Nephron progenitor cell (in vitro differentiated cells): ENCODE data around the gene STUB1.

Source experiments
- DNase-seq: peaks from one replicate; pipeline ENCODE4 v3.0.0; 2021
- H3K27ac Mint-ChIP-seq: 2 replicates; pipeline ENCODE4 v1.8.0; 2021; ENCODE audit warnings: mild to moderate bottlenecking, moderate library complexity, mixed read lengths
- H3K27me3 Mint-ChIP-seq: 2 replicates; pipeline ENCODE4 v1.8.0; 2021; ENCODE audit warnings: mild to moderate bottlenecking, low read depth, mixed read lengths; ENCODE audit not compliant: poor library complexity
- H3K36me3 Mint-ChIP-seq: 2 replicates; pipeline ENCODE4 v1.8.0; 2021; ENCODE audit warnings: low read depth, mixed read lengths
- H3K4me1 Mint-ChIP-seq: 2 replicates; pipeline ENCODE4 v1.8.0; 2021; ENCODE audit warnings: mixed read lengths
- H3K4me3 Mint-ChIP-seq: 2 replicates; pipeline ENCODE4 v1.8.0; 2021; ENCODE audit warnings: mild to moderate bottlenecking, moderate library complexity, mixed read lengths
- H3K9me3 Mint-ChIP-seq: 2 replicates; pipeline ENCODE4 v1.8.0; 2021; ENCODE audit warnings: mild to moderate bottlenecking, moderate library complexity, mixed read lengths
- CTCF ChIP-seq: fragments of 200-600 bp; sonication (generic); IDR thresholded peaks from 2 replicates; pipeline ENCODE4 v1.5.0; 2021; ENCODE audit warnings: antibody characterized with exemption

The STUB1 gene

GRCh38 chr16:678209-678857 lies 1.9 kb upstream of the STUB1 start:
- H3K36me3 Mint-ChIP-seq: peaks cover 10% of the 10 kb centered on the region
- H3K4me1 Mint-ChIP-seq: peaks cover 41% of the 10 kb centered on the region
- no peak overlapping the region for H3K4me3 Mint-ChIP-seq
- no peak for TF ChIP-seq CTCF
- no peaks in the 10 kb centered on the region for H3K9me3 Mint-ChIP-seq
- H3K27ac Mint-ChIP-seq: no peak overlapping the region
- DNase-seq: no peak
- peaks cover 18% of the 10 kb centered on the region for H3K27me3 Mint-ChIP-seq

DNA sequence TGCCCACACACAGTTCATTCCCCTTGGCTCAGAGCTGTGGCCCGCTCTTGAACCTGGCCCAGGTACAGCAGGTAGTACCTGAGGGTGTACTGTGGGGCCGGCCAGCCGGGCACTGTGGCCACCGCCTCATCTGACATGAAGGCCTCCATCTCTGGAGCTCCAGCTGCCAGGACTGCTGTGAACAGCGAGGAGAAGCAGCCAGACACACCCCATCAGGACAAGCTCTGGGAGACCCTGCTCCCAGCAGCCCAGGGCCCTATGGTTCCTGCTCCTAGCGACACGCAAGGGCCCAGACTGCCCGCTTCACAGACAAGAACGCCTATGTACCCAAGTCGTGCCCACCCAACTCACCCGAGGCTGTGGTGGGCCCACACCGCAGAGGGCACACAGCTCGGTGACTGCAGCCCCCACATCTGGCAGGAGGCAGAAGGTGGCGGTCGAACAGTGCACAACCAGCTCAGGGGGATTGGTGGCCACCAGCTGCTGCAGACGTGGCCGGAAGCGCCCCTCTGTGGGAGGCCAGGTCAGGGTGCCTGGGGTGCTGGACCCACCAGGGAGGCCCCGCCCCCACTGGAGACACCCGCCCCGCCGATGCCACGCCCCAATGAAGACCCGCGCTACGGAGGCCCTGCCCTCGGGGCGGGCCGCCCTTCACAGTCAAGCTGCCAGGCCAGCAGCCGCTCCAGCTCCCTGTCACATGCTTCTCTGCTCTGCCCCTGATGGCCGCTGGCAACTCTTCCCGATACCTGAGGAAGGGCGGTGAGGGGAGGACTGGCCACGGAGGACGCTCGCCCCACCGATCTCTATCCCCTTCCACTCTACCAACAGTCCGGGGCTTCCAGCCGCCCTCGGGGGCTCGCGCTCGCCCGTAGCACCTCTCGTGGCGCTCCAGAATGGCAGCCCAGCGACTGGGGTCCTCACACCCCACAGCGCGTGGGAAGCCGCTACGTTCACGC lies 1.1 kb upstream of the STUB1 start:
- TF ChIP-seq CTCF: no peak
- Mint-ChIP-seq H3K9me3 (no peaks in the 10 kb centered on the region), H3K4me1 (peaks cover 42% of the 10 kb centered on the region), H3K36me3 (peaks cover 10% of the 10 kb centered on the region), H3K4me3 (peak overlapping the region; percentile 86), H3K27me3 (peaks cover 18% of the 10 kb centered on the region), H3K27ac (no peak overlapping the region)
- DNase-seq: peak; percentile 74

GRCh38 chr16:680625-680945 lies 375 bp downstream of the STUB1 start:
- peaks cover 10% of the 10 kb centered on the region for H3K36me3 Mint-ChIP-seq
- peak overlapping the region; percentile 86 for H3K4me3 Mint-ChIP-seq
- peaks cover 10% of the 10 kb centered on the region for H3K27me3 Mint-ChIP-seq
- no peak for TF ChIP-seq CTCF
- no peak overlapping the region for H3K27ac Mint-ChIP-seq
- DNase-seq: no peak
- peaks cover 35% of the 10 kb centered on the region for H3K4me1 Mint-ChIP-seq
- no peaks in the 10 kb centered on the region for H3K9me3 Mint-ChIP-seq

DNA sequence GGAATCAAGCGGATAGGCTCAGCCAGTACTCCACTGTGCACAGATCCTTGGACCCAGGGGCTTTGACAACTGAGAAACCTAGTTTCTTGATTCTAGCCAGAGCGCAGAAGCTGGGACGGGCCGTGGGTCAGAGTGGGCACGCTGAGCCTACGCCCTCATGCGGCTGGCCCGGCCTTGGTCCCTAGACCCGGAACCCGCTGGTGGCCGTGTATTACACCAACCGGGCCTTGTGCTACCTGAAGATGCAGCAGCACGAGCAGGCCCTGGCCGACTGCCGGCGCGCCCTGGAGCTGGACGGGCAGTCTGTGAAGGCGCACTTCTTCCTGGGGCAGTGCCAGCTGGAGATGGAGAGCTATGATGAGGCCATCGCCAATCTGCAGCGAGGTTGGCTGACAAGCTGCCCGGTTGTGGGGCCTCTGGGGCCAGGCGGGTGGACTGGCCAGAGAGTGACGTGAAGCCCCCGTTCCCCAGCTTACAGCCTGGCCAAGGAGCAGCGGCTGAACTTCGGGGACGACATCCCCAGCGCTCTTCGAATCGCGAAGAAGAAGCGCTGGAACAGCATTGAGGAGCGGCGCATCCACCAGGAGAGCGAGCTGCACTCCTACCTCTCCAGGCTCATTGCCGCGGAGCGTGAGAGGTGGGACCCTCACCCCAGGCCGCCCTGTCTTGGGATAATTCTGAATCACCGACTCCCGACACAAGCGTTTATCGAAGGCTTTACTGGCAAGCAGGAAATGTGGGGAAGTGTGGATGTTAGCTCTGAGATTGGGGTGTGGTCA lies 946 bp downstream of the STUB1 start:
- Mint-ChIP-seq H3K9me3 (no peaks in the 10 kb centered on the region), H3K4me3 (peak overlapping the region; percentile 78), H3K4me1 (peaks cover 41% of the 10 kb centered on the region), H3K27me3 (peaks cover 10% of the 10 kb centered on the region), H3K36me3 (peaks cover 15% of the 10 kb centered on the region), H3K27ac (no peak overlapping the region)
- TF ChIP-seq CTCF: no peak
- no peak for DNase-seq

DNA sequence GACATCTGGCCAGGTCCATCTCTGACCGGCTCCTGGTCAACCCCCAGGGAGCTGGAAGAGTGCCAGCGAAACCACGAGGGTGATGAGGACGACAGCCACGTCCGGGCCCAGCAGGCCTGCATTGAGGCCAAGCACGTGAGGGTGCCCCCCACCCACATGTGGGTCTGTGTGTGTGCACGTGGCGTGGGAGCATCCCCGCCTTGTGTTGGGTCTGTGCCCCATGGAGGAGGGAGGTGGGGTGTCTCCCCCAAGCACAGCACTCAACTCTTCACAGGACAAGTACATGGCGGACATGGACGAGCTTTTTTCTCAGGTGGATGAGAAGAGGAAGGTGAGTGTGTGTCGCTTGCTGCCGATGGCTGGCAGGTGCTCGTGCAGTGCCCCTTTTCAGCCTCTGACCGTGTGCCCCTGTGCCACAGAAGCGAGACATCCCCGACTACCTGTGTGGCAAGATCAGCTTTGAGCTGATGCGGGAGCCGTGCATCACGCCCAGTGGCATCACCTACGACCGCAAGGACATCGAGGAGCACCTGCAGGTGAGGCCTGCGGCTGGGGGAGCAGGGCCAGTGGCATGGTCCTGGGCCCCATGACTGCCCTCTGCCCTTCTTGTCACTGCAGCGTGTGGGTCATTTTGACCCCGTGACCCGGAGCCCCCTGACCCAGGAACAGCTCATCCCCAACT lies 1.7 kb downstream of the STUB1 start:
- no peak for DNase-seq
- no peak for TF ChIP-seq CTCF
- H3K27ac Mint-ChIP-seq: no peak overlapping the region
- peaks cover 19% of the 10 kb centered on the region for H3K36me3 Mint-ChIP-seq
- no peaks in the 10 kb centered on the region for H3K9me3 Mint-ChIP-seq
- peak overlapping the region; percentile 78 for H3K4me3 Mint-ChIP-seq
- peaks cover 41% of the 10 kb centered on the region for H3K4me1 Mint-ChIP-seq
- H3K27me3 Mint-ChIP-seq: peaks cover 4% of the 10 kb centered on the region
